HG03095 (cell line): Measurements from ENCODE around the gene NRSN1.

Source experiments
- ATAC-seq: cut with Tn5 transposase; IDR thresholded peaks from one replicate; pipeline ENCODE4 v1.9.1; 2021; ENCODE audit warnings: moderate library complexity; ENCODE audit not compliant: unreplicated experiment

NRSN1 gene

GRCh38 chr6:24125980-24126379 lies at the start of gene NRSN1:
Gene NRSN1 (plus strand): TSS chr6:24126215. CDS start chr6:24134328, 8,113 bp downstream.
- no peak for ATAC-seq

- no peak for ATAC-seq
Measured at GRCh38 chr6:24078200-24078599, 47.8 kb upstream of the NRSN1 start.

GRCh38 chr6:24079076-24079475 lies 46.9 kb upstream of the NRSN1 start:
- no peak for ATAC-seq

- no peak for ATAC-seq
Measured at GRCh38 chr6:24080711-24081110, 45.3 kb upstream of the NRSN1 start.

- ATAC-seq: no peak
Measured at GRCh38 chr6:24089736-24090135, 36.3 kb upstream of the NRSN1 start.

GRCh38 chr6:24092407-24092806 lies 33.6 kb upstream of the NRSN1 start:
- no peak for ATAC-seq

GRCh38 chr6:24093381-24093780 lies 32.6 kb upstream of the NRSN1 start:
- ATAC-seq: no peak

- no peak for ATAC-seq
Measured at GRCh38 chr6:24099181-24099580, 26.8 kb upstream of the NRSN1 start.

- no peak for ATAC-seq
Measured at GRCh38 chr6:24100024-24100769, 25.8 kb upstream of the NRSN1 start.

GRCh38 chr6:24100770-24101155 lies 25.3 kb upstream of the NRSN1 start:
- ATAC-seq: no peak

- no peak for ATAC-seq
Measured at GRCh38 chr6:24105191-24105590, 20.8 kb upstream of the NRSN1 start.

- ATAC-seq: no peak
Measured at GRCh38 chr6:24106291-24106690, 19.7 kb upstream of the NRSN1 start.

GRCh38 chr6:24107294-24107693 lies 18.7 kb upstream of the NRSN1 start:
- no peak for ATAC-seq

- no peak for ATAC-seq
Measured at GRCh38 chr6:24108056-24108455, 18.0 kb upstream of the NRSN1 start.

- ATAC-seq: no peak
Measured at GRCh38 chr6:24110417-24110816, 15.6 kb upstream of the NRSN1 start.

- no peak for ATAC-seq
Measured at GRCh38 chr6:24113891-24114290, 12.1 kb upstream of the NRSN1 start.

- ATAC-seq: no peak
Measured at GRCh38 chr6:24117021-24117420, 9.0 kb upstream of the NRSN1 start.

GRCh38 chr6:24122139-24122538 lies 3.9 kb upstream of the NRSN1 start:
- no peak for ATAC-seq

GRCh38 chr6:24126586-24127192 lies 674 bp downstream of the NRSN1 start:
- no peak for ATAC-seq

- no peak for ATAC-seq
Measured at GRCh38 chr6:24127316-24127715, 1.3 kb downstream of the NRSN1 start.

GRCh38 chr6:24131751-24132150 lies 5.7 kb downstream of the NRSN1 start:
- ATAC-seq: no peak

- no peak for ATAC-seq
Measured at GRCh38 chr6:24139080-24139479, 13.1 kb downstream of the NRSN1 start.

- no peak for ATAC-seq
Measured at GRCh38 chr6:24139639-24140038, 13.6 kb downstream of the NRSN1 start.
